NCI-H1694 treated with DMSO at 0.1 percent for 48 hours (cell line): Measurements from ENCODE around the gene RAB3D.
"Not testable (repeated sequence)": the region's sequence is repeated elsewhere in the genome, so short reads cannot be mapped to it uniquely, and the experiment has no call there.

Experiments used
- DNase-seq: peaks from one replicate; lab custom pipeline; 2025; lab: John Stamatoyannopoulos, UW

RAB3D gene

DNA sequence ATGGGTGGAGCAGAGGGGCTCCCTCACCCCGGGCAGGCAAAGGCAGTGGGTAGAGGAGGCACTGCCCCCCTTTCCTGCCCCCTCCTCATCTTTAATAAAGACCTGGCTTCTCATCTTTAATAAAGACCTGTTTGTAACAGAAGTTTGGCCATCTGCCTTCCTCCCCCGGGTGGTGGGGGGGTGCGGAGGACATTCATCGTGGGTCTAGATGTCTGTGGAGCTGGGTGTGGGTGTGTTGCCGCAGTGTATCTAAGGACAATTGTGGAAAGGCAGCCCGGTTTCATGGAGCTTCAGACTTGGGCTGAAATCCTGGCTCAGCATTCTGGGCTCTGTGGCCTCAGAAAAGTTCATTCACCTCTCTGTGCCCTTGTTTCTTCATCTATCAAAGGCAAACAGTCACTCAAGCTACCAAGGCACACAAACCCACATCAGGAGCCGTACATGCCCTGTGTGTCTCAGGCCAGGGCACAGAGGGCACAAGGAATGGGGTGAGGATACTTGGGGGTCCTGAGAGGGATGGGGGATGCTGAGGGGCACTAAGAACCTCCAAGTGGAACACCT, 26.2 kb upstream of the RAB3D start:
- no peak for DNase-seq

DNA sequence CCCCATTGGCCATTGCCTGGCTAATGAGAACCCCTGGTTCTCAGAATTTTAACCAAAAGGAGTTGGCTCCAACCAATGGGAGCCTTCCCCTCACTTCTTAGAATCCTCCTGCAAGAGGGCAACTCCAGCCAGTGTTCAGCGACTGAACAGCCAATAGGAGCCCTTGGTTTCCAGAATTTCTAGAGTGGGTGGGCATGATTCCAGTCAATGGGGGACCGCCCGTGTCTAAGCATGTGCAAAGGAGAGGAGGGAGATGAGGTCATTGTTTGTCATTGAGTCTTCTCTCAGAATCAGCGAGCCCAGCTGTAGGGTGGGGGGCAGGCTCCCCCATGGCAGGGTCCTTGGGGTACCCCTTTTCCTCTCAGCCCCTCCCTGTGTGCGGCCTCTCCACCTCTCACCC, 25.5 kb upstream of the RAB3D start:
- DNase-seq: no peak

DNA sequence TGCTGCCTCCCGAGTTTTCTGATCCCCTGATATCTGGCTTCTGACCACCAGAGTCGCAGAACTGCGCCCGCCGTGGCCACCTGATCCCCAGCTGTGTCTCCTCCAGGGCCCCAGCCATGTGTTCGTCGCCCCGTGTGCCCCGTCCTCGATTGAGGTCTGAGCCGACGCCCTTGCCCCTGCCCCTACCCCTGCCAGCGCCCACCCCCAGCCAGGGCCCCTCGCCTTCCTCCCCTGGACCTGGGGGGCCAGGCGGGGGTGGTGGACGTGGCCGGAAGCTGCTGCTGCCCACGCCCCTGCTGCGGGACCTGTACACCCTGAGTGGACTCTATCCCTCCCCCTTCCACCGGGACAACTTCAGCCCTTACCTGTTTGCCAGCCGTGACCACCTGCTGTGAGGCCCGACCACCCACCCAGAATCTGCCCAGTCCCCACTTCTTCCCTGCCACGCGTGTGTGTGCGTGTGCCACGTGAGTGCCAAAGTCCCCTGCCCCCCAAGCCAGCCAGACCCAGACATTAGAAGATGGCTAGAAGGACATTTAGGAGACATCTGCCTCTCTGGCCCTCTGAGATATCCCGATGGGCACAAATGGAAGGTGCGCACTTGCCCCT, 24.9 kb upstream of the RAB3D start:
- no peak for DNase-seq

DNA sequence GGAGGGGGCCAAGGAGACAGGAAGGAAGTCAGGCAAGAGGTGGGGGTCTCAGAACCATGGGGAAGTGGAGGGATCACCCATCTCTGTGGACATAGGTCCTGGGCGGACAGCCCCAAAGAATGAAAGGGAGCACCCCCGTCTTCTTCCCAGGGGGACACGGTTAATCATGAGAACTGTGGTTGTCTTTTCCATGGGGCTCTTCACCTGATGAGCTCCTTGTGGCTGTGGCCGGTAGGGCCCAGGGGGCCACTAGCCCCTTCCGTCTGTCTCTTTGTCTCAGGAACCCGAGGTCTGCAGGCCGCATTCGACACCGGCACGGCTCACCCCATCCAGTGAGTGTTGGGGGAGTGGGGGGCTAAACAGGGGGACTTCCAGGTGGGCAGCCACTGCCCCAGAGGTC, 24.4 kb upstream of the RAB3D start:
- no peak for DNase-seq

DNA sequence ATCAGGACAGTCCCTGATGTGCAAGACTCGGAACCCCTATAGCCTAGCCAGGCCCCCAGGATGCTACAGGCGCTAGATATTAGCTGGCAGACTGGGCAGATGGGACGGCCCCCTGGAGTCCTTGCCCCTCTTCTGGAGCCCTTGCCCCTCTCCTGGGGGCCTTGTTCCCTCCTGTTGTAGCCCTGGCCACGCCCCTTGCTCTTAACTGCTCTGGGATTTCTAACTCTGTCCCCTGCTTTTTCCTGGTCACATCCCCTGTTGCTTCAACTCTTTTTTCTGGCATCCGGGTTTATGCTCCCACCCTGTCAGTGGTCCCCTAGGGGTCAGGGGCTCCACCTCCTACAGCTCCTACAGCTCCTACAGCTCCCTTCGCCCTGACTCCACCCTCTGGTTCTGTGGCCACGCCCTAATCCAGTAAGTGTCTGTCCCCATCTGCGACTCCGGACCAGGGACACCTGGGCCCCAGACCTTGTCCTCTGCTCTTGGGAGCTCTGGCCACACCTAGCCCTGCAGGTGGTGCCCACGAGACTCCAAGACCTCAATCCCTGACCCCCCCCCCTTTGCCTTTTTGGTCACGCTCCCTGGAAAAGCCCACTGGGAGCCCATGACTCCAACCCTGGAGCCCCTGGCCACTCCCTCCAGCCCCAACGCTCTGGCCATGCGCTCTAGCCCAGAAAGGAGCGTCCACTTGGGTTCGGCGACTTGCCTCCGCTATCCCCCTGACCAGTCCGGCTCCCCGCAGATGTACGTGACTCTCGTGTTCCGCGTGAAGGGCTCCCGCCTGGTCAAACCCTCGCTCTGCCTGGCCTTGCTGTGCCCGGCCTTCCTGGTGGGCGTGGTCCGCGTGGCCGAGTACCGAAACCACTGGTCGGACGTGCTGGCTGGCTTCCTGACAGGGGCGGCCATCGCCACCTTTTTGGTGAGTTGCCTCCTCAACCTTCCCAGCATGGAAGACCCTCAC, 22.6 kb upstream of the RAB3D start:
- no peak for DNase-seq

DNA sequence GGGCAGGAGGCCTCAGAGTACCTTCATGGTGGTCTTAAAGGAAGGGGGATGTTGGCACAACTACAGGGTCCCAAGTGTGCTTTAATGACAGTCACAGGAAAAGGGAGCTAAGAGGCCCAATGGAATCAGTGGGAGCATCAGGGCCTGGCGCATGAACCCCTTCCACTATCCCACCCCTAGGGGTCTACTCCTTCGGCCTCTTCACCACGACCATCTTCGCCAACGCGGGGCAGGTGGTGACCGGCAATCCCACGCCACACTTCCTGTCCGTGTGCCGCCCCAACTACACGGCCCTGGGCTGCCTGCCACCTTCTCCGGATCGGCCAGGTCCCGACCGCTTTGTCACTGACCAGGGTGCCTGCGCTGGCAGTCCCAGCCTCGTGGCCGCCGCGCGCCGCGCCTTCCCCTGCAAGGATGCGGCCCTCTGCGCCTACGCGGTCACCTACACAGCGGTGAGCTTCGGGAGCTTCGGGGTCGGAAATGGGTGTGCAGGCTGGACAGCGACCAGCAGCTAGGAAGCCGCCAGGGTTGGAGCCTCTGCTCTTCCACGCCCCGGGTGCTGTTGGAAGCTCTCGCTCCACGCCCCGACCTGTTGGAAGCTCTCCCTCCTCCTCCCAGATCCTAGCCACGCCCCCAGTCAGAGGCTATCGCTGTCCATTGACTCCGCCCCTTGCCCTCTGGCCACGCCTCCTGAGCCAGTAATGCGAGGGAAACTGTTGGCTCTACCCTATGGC, 21.7 kb upstream of the RAB3D start:
- DNase-seq: no peak

DNA sequence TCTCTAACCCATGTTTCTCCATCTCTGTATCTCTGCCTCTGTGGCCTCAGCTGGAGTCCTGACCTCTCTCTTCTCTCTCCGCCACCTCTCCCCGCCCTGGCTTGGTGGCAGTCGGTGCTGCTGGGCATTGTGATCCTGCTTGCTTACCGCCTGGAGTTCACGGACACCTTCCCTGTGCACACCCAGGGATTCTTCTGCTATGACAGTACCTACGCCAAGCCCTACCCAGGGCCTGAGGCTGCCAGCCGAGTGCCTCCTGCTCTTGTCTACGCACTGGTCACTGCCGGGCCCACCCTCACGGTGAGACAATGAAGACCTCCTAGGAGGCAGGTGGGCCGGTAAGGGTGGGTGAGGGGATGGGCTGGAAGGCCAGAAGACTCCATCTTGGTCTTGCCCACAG, 20.0 kb upstream of the RAB3D start:
- DNase-seq: no peak

DNA sequence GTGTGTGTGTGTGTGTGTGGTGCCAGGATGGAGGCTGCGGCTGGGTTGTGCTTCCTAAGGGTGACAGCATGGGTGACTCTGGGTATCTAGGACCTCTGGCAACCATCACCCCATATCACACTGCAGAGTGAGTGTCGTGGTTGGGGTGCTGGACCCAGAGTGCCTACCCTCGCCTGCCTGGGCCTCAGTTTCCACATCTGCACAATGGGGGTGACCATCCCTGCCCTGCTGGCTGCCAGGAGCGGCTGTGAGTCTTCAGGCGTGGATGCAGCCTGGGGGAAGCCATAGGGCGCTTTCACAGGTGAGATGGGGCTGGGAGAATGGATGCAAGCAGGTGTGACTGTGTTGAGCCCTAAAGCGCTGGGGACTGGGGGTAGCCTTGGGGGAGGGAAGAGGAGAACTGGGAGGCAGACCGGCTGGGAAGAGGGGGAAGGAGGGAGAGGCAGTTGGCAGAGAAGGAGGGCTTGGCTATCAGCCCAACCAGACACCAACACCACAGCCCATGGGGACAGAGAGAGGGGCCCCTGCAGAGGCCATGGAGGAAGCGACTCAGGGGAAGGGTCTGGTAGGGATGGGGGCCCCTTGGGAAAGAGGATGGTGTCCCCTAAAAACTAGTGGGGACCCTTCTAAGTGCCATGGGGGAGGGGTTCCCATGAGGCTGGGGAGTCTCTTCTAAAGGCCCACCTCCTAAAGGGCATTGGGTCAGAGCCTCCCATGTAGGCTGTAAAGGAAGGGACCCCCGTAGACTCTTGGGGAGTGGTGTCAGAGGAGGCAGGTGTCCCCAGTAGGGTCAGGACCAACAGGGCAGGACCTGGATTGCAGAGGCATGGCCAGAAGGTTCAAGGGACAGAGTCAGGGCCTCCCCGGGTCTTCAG, 17.5 kb upstream of the RAB3D start:
- DNase-seq: no peak

DNA sequence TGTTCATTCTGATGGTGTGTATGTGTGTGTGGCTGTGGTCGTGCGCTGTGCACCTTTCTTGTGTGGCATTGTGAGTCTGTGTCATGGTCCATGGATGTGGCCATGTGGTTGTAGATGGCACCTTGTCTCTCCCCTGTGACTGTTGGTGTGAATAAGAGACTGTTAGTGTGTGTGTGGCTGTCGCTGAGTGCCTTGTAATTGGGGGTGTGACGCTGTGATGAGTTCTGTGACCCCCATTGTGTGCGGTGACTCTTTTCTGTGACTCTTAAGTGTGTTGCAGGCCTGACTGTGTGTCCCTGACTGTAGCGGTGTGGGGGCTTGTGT, 16.6 kb upstream of the RAB3D start:
- no peak for DNase-seq

DNA sequence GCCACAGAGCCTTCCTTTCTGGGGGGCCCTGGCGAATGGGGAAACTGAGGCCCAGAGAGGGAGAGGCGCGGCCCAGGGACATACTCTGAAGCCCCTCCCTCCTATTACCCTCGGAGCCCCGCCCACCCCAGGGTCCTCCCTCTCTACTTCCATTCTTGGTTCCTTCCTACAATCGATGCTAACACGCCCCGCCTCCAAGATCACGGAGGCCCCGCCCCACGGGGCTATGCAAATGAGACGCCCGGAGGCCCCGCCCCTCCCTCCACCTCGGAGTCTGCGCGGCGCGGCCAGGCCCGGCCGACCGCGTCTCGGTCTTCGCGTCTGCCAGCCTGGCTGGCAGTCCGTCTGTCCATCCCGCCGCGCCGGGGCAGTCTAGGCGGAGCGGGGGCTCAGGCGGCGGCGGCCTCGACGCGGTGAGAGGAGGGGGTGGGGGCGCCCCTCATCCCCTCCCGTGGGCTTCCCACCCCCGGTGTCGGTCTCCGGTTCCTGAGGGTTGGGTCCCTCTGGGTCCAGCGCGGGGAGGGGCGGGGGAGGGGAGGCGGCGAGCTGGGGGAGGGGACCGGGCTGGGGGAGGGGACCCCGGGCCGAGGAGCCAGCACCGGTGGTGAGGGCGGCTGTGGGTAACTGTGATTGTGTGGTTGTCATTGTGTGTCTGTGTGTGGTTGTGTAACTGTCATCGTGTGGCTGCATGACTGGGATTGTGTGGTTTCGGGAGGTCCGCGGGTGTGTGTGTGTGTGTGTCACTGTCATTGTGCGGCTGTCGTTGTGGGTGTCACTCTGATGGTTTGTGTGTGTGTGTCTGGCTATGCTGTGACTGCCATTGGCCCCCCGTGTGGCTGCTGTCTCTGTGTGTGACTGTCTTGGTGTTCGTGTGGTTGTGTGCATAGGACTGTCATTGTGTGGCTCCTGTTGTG, 16.0 kb upstream of the RAB3D start, which contains the start of gene PLPPR2:
Gene PLPPR2, plus strand, starts transcription at position 273 of the 914 bp plus-strand sequence. CDS start 2,242 bp downstream, outside the sequence.
- peak; percentile 50 for DNase-seq

DNA sequence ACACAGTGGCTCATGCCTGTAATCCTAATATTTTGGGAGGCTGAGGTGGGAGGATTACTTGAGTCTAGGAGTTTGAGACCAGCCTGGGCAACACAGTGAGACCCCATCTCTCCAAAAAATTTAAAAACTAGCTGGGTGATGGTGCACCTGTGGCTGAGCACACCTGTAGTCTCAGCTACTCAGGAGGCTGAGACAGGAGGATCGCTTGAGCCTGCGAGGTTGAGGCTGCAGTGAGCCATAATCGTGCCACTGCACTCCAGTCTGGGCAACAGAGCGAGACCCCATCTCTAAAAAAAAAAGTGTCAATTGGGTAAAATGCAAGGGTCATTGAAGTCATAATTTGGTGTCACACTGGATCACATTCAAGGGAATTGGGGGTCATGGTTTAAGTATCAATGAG, 14.6 kb upstream of the RAB3D start:
- not testable (repeated sequence) for DNase-seq

DNA sequence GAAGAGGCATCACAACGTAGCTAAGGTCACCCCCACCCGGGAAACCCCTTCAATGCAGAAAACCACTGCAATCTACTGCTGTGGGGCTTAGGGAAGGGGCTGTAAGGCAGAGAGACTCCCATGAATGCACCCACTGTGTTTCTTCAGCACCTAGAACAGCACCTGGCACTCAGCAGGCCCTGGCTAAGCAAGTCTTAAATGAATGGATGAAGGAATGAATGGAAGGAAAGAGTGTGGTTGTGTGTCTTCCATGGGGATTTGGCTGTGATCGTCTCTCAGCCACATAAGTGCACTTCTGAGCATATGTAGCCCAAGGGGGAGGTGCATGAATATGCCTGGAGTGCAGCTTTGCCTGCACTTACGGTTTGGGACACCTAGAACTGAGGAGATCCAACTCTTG, 9.7 kb upstream of the RAB3D start:
- DNase-seq: no peak

DNA sequence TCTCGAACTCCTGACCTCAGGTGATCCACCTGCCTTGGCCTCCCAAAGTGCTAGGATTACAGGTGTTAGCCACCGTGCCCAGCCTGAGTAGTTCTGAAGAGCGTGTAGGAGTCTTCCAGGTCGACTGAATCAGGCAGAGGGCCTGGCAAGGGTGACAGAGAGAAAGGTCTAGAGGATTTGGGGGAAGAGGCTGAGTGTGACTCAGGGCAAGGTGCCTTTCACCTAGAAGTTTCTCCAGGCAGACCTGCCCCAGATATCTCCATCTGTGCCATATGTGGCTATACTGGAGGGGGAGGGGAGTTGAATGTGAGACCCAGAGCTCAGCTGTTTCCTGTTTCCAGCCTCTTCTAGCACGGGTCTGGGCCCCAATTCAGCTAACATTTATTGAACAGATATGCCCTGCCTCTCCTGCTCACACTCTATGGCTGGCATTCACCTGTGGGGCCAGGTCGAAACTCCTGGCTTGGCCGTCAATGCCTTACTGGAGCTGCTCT, 8.1 kb upstream of the RAB3D start:
- DNase-seq: no peak

DNA sequence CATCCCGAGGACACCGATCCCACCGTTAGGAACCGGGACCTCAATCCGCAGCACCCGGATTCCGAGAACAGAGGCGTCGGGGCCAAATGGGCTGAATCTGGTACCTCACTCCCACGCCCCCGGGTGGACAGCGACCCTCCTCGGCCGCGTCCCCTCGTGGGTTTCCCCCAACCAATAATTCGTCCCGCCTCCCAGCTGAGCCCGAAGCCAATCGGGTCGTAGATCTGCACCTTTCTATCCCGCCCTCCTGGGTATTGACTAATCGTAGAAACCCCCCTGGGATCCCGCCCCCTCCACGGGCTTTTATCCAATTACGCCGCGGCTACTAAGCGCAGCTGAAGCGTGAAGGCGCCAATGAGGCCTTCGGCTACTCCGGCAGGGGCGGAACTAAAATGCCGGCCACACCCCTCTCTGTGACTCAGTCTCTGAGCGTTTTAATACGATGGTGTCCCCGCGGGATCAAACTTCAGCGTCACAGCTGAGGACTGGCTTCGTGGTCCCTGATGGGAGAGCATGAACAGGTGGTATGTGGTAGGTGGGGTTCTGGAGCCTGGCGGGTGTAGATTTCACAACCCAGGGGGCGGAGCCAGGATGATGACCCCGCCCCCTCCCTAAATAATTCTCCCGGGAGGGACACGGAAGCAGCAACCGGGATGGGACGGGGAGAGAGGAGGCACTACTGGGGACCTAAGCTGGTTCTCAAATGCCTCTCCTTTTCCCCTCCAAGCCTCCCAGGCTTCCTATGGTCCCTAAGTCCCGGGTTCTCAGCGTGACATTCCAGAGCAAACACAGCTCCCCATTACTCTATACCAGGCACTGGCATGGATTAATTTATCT, 6.9 kb upstream of the RAB3D start, which contains the start of the genes CCDC159 and TMEM205:
Gene CCDC159, plus strand, starts transcription at position 416 of the 837 bp plus-strand sequence. Its CDS starts 88 bp downstream, at position 504.
Gene TMEM205, minus strand, starts transcription at position 165 of the 837 bp plus-strand sequence. CDS start 649 bp downstream, outside the sequence.
- DNase-seq: peak; percentile 93

DNA sequence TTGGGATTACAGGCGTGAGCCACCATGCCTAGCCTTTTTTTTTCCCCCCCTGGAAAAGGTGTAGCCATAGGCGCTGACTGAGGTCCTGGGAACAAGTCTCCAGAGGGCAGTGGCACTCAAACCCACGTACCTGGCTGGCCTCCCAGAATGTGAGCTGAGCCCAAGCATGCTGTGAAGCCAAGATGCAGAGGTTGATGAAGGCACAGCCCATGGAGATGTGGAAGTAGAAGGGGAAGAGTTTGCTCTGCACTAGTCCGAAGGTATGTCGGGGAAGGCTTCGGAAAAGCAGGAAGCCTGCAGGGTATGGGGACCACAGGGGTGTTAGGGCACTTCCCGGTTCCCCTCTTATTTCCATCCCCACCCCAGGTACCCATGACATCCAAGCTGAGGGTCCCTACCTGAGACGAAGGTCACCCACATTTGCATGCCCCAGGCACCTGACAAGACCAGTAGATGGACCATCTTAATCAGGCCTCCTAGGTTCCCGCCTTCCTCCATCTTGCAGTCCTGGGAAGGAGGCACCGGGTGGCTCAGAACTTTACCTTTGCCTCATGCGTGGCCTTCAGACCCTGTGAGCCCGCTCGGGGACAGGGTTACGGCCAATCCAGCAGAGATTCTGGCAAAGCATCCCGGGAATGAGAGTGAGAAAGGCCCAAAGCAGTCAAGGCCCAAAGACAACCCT, 5.8 kb upstream of the RAB3D start:
- DNase-seq: no peak

DNA sequence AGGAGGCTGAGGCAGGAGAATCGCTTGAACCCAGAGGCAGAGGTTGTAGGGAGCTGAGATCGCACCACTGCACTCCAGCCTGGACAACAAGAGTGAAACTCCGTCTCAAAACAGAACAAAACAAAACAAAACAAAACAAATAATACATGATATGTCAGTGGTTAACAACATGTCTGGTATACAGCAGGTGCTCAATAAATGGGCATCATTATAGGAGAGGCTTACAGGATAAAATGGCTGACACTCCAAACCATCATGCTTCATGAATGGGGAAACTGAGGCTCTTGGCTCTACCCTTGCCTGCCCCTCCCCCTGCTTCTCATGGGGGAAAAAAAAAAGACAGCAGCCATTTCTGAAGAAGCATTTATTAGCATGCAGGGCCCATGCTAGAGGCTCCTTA, 3.0 kb upstream of the RAB3D start:
- no peak for DNase-seq

DNA sequence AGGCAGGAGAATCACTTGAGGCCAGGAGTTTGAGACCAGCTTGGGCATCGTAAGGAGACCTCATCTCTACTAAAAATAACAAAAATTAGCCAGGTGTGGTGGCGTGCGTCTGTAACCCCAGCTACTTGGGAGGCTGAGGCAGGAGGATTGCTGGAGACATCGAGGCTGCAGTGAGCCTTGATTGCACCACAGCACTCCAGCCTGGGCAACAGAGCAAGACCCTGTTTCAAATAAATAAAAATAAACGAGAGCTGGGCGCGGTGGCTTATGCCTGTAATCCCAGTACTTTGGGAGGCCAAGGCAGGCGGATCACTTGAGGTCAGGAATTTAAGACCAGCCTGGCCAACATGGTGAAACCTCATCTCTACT, 626 bp upstream of the RAB3D start:
- DNase-seq: not testable (repeated sequence)

DNA sequence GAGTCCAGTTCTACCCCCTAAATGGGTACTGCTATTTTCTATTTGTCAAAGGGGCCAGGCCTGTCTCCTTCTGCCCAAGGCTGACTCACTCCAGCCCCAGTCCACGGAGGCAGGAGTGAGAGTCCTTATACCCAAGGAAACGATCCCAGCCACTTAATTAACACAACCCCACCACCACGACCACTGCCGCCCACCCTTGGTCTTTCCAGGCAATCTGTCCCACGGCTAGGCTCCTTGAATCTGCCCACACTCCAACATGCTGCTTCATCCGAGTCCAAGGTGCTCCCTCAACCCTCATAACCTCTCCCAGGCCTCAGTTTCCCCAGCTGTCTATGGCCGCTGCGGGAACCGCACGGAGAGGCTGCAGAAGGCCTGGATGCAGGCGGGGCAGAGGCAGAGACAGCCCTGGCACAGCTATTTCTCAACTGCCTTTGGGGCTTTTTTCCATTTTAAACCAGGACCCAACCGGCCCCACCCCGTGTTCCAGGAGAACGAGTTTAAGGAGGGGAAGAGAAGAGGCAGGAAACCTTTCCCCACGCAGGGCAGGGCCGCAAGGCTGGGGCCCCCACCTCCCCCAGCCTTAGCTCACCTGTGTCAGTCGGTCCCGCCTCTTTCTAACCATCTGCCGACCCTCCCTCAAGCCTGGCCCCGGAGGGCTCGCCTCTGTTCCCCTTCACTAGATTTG, 746 bp downstream of the RAB3D start:
- DNase-seq: no peak
